RWPE1 (cell line): ENCODE measurements around the gene BCL2L13.

Experiments used
- CTCF ChIA-PET: fragments of 350-600 bp; sonication (Branson Sonifier 250); formaldehyde crosslinking; extraction: SDS; loops from one replicate; lab custom pipeline; 2021; lab: Yijun Ruan, JAX
- POLR2A ChIA-PET: fragments of 400-600 bp; formaldehyde crosslinking; extraction: SDS; loops from one replicate; lab custom pipeline; 2020; ENCODE audit warnings: antibody characterized with exemption; ENCODE audit not compliant: low non-redundant PET; lab: Yijun Ruan, JAX
- DNase-seq: peaks from one replicate; pipeline ENCODE4 v3.0.0; 2012; ENCODE audit warnings: low spot score
- H3K27ac ChIP-seq: fragments of 450-650 bp; 2 replicates; pipeline ENCODE4 v1.5.1; 2017
- TF ChIP-seq, protein P1 (sequence below): fragments of 450-650 bp; conservative IDR thresholded peaks from 2 replicates; pipeline ENCODE4 v1.5.1; 2017; ENCODE audit warnings: low read depth, mild to moderate bottlenecking

BCL2L13 gene

DNA sequence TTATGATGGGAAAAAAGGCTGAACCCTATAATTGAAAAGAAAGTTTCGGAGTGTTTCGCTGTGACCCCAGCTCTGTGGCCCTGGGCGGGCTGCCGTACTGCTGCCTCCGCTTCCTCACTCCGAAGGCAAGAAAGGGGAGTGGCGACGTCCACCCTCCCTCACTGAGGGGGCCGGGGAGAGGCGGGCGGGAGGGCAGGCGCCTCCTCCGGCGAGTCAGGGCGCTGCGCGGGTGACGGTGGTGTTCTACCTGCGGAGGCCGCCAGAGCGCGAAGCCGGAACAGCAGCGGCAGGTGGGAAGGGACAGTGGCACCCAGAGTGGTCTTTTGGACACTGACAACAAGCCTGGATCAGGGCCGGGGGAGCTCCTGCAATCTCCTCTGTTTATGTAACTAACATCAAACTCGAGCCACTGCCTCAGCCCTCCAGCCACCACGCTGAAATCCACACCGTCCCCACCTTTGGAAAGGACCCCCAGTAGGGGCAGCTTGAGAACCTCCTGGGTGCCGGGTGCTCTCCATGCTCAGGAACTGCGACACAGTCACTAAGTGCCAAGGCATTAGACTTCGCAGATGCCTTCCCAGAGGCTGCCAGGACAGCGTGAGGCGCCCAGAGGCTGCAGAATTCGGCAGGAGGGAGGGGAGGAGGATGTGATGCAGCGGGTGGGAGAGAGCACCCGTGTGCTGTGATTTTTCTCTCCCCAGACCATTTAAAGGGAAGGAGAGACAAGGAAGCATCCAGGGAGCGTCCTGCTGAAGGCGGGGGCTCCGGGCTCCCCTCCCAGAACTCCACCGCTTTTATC lies 110.2 kb downstream of the BCL2L13 start:
- POLR2A ChIA-PET = no interaction called here
- DNase-seq = no peak
- CTCF ChIA-PET = no interaction called here

DNA sequence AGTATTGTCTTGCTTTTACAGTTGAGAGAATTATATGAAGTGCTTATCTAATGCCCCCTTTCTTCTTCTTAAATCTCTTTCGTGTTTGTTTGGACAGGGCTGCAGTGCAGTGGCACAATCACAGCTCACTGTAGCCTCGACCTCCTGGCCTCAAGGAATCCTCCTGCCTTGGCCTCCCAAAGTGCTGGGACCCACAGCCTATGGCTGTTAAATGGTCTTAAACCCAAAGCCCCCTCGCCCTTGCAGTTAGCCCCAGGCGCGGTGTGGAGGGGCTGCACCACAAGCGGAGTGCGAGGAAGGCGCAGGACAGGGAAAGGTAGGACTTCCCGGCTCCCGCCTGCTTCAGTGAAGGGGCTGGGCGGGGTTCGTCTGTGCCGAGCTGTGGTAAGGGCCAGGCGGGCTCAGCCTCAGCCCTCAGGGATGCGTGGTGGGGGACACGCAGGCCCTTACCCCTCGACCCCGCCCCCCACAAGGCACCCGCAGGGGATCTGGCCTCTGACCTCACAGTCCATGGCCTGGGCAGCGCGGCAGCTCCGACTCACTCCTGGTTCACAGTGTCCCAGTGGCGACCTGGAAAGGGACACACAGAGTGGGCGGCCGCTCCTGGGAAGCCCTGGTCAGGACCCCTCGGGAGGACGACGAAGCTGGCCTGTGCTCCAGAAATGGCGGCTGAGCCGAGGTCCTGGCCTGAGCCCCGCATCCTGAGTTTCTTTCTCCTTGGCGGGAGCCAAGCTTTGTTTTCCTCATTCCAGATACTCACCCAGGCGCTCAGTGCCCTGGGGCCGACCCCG lies 111.2 kb downstream of the BCL2L13 start:
- ChIA-PET CTCF (no interaction called here), POLR2A (no interaction called here)
- H3K27ac ChIP-seq = no peak overlapping the region
- no peak for DNase-seq
- TF ChIP-seq, protein P1, sequence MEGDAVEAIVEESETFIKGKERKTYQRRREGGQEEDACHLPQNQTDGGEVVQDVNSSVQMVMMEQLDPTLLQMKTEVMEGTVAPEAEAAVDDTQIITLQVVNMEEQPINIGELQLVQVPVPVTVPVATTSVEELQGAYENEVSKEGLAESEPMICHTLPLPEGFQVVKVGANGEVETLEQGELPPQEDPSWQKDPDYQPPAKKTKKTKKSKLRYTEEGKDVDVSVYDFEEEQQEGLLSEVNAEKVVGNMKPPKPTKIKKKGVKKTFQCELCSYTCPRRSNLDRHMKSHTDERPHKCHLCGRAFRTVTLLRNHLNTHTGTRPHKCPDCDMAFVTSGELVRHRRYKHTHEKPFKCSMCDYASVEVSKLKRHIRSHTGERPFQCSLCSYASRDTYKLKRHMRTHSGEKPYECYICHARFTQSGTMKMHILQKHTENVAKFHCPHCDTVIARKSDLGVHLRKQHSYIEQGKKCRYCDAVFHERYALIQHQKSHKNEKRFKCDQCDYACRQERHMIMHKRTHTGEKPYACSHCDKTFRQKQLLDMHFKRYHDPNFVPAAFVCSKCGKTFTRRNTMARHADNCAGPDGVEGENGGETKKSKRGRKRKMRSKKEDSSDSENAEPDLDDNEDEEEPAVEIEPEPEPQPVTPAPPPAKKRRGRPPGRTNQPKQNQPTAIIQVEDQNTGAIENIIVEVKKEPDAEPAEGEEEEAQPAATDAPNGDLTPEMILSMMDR = no peak

More for the DNA sequence above, 110.2 kb downstream of the BCL2L13 start:
- no peak overlapping the region for H3K27ac ChIP-seq
- TF ChIP-seq, protein P1 = no peak

DNA sequence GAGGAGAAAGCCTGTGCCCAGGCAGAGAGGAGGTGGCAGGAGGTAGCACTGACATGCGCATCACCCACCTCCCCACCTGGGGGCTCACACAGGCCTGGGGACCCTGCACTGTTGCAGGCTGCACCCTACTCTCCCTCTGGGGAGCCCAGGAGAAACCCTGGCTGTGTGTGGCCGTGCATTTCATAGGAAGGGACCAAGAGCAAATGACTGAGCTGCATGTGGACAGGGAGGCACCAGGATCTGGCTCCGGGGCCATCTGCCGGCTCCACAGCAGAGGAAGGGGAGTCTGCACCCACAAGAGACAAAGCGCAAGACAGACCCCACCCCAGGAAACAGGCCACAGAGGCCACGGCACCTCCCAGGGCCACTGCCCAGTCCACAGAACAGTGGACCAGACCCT lies 113.0 kb downstream of the BCL2L13 start:
- TF ChIP-seq, protein P1 = no peak
- no peak overlapping the region for H3K27ac ChIP-seq
- ChIA-PET POLR2A (no interaction called here), CTCF (interaction anchor here (1.1 kb wide), 1 partner anchor 8 kb away, joined by 3 read pairs; no protein-coding TSS in a partner anchor)
- no peak for DNase-seq

DNA sequence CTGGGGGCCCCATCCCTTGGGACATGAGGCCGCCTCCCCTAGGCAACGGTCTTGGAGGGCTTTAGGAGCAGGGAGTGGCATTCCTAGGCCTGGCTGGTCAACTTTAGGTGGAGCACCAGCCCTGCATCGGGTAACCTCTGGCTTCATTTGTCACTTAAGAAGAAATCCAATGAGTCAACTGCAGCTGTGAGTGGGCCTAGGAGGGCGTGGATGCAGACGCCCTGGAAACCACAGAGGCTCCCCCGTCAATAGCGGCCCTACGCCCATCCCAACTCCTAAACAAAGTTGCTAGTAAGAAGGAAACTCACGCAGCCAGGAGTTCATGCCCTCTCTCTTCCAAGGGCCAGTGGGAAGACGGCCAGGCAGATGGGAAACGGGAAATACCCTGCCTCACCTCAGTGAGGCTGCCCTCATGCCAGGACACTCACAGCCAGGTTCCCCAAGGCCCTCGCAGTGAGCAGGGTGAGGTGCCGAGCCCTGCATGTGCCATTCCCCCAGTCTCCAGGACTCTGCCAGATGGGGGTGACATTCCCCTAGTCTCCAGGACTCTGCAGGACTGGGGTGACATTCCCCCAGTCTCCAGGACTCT lies 114.9 kb downstream of the BCL2L13 start:
- H3K27ac ChIP-seq = no peak overlapping the region
- ChIA-PET CTCF (interaction anchor here (0.8 to 1.1 kb wide), 2 partner anchors 11 to 18 kb away, joined by 3 read pairs; no protein-coding TSS in a partner anchor), POLR2A (no interaction called here)
- no peak for DNase-seq
- TF ChIP-seq, protein P1 = no peak

DNA sequence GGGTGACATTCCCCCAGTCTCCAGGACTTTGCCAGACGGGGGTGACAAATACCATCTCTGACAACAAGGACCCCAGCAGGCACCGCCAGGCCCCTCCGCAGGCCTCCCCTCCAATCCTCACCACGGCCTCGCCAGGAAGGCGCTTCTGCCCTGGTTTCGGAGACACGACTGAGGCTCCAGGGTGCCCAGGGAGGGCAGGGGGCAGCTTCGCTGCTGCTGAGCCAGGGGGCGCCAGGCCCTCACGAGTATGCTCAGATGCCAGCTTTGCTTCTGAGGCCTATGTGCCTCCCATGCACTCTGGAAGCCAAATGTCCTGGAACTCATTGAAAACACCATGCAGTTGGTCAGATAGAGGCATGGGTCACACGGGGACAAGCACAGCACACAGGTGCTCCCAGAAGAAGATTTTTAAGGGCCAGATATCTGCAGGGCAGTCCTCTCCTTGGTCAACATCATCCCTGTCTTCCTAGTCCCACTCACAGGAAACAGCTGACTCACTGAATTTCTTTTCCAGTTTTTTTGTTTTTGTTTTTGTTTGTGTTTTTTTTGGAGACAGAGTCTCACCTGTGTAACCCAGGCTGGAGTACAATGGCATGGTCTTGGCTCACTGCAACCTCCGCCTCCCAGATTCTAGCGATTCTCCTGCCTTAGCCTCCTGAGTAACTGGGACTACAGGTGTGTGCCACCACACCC lies 115.8 kb downstream of the BCL2L13 start:
- no peak for DNase-seq
- ChIA-PET POLR2A (no interaction called here), CTCF (interaction anchor here (1.1 kb wide), 1 partner anchor 17 kb away, joined by 3 read pairs; no protein-coding TSS in a partner anchor)

More for the DNA sequence above, 115.8 kb downstream of the BCL2L13 start:
- TF ChIP-seq, protein P1 = no peak
- H3K27ac ChIP-seq = no peak overlapping the region
